Stomach (tissue), 9 donors: ENCODE measurements around the gene LRRC74A. TPM values are rescaled to one million over a fixed set of nuclear protein-coding genes. Genes with fewer than 3 reads are reported as not detected.

Experiments used
- DNase-seq, 2 donors: peaks; one replicate each; pipeline versions ENCODE4 v3.0.0 to v3.0.0-alpha.2; 2013 to 2019
- H3K27ac ChIP-seq, 5 donors: fragments of 200-600 bp in 4 of 5; sonication (generic) in 4 of 5; one replicate each; pipeline ENCODE4 v1.5.1; 2013 to 2019; ENCODE audit warnings: mild to moderate bottlenecking in 1 of 5, moderate library complexity in 1 of 5
- H3K27me3 ChIP-seq, 3 donors: fragments of 200-600 bp; sonication (generic); one replicate each; pipeline ENCODE4 v1.5.1; 2017 to 2019; ENCODE audit warnings: mixed run types in 1 of 3
- H3K36me3 ChIP-seq, 4 donors: fragments of 200-600 bp; sonication (generic); 1 replicate in 3 of 4; 2 replicates in 1 of 4; pipeline ENCODE4 v1.5.1; 2016 to 2019
- H3K4me1 ChIP-seq, 4 donors: fragments of 200-600 bp; sonication (generic); one replicate each; pipeline ENCODE4 v1.5.1; 2016 to 2019
- H3K4me3 ChIP-seq, 4 donors: fragments of 200-600 bp; sonication (generic) in 3 of 4; one replicate each; pipeline ENCODE4 v1.5.1; 2016 to 2019; ENCODE audit warnings: mild to moderate bottlenecking in 1 of 4
- H3K9me3 ChIP-seq, 4 donors: fragments of 200-600 bp; sonication (generic); one replicate each; pipeline ENCODE4 v1.5.1; 2016 to 2019
- EP300 ChIP-seq: sonication (generic); formaldehyde crosslinking; IDR thresholded peaks from one replicate; pipeline ENCODE4 v1.6.1; 2017; ENCODE audit warnings: antibody characterized with exemption
- POLR2A ChIP-seq, 4 donors: fragments of 450-650 bp; IDR thresholded peaks; one replicate each; pipeline ENCODE4 v1.6.1; 2016; ENCODE audit warnings: antibody characterized with exemption in 4 of 4, control low read depth in 2 of 4, mild to moderate bottlenecking in 1 of 4, moderate library complexity in 1 of 4
- POLR2AphosphoS5 ChIP-seq, 3 donors: sonication (generic); formaldehyde crosslinking; IDR thresholded peaks; one replicate each; pipeline ENCODE4 v1.6.1; 2016; ENCODE audit warnings: antibody characterized with exemption in 3 of 3
- WGBS, 5 donors: extraction: QIAGEN DNeasy Blood & Tissue Kit in 3 of 5; methylation state at CpG; one replicate each; pipeline versions ENCODE4 v1.1.5 to v1.1.7; 2013 to 2018; 5-methylcytosine and 5-hydroxymethylcytosine counted together
- intact Hi-C: fragments of 100-400 bp; cut with DNase I; formaldehyde crosslinking; loops from one replicate; pipeline ENCODE4 v1.15.1; 2023; ENCODE audit warnings: low total_unique reads
- polyA plus RNA-seq, 3 donors: library from polyadenylated mRNA; stranded (reverse); fragments of 200-250 nt; gene quantifications; one replicate each; pipeline ENCODE4 v1.2.3, GENCODE V29; 2013
- total RNA-seq, 5 donors: library from RNA; depleted of rRNA; stranded (reverse); fragments of >200 nt; gene quantifications; one replicate each; pipeline versions ENCODE4 v1.1.0 to v1.2.3, GENCODE V29; 2014 to 2016
- TF ChIP-seq, protein P1 (sequence below), 7 experiments: fragments of 450-650 bp in 4 of 7; fragments of 200-600 bp in 3 of 7; sonication (generic) in 3 of 7; IDR thresholded peaks; one replicate each; pipeline ENCODE4 v1.5.1; 2016 to 2019; ENCODE audit warnings: antibody characterized with exemption in 7 of 7, control low read depth in 2 of 7, mild to moderate bottlenecking in 1 of 7
- donor health status: healthy with polysubstance abuse.
- donor health status: Bipolar disorder and iron deficiency.
- donor health status: healthy.

Gene LRRC74A
- total and polyA plus RNA-seq, 8 donors = not detected

DNA sequence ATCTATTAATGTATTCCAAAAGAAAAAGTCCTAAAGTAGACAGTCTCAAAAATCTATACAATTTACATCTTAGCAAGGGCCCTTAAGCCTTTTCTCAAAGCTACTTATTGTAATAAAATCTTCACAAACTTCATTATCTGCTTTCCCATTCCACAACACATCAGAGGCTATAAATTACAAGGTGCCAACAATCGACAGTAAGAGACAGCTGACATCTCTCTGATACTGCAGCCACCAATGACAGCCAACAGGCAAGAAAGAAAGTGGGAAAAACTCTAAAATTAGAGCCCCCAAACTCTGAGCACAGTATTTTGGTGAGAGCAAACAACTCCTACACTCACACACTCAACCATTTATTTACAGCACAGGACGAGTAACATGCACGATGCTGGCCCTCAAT is 15.7 kb upstream of the LRRC74A start:
- Histone ChIP-seq H3K4me1 (peaks cover 11 to 34% (median 21%) of the 10 kb centered on the region in 4 donors), H3K36me3 (peaks cover 22 to 38% (median 37%) of the 10 kb centered on the region in 4 donors), H3K4me3 (peak overlapping the region in 2 of 4 donors; percentile 85 to 89), H3K27ac (peak overlapping the region in 3 of 5 donors; percentile 88 to 92 (median 91)), H3K27me3 (no peaks in the 10 kb centered on the region), H3K9me3 (no peaks in the 10 kb centered on the region)
- TF ChIP-seq, protein P1, sequence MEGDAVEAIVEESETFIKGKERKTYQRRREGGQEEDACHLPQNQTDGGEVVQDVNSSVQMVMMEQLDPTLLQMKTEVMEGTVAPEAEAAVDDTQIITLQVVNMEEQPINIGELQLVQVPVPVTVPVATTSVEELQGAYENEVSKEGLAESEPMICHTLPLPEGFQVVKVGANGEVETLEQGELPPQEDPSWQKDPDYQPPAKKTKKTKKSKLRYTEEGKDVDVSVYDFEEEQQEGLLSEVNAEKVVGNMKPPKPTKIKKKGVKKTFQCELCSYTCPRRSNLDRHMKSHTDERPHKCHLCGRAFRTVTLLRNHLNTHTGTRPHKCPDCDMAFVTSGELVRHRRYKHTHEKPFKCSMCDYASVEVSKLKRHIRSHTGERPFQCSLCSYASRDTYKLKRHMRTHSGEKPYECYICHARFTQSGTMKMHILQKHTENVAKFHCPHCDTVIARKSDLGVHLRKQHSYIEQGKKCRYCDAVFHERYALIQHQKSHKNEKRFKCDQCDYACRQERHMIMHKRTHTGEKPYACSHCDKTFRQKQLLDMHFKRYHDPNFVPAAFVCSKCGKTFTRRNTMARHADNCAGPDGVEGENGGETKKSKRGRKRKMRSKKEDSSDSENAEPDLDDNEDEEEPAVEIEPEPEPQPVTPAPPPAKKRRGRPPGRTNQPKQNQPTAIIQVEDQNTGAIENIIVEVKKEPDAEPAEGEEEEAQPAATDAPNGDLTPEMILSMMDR (IDR thresholded peaks at IDR 0.05) = no peak
- TF ChIP-seq POLR2A (IDR thresholded peaks at IDR 0.05) (no peak), EP300 (no peak), POLR2AphosphoS5 (IDR thresholded peaks at IDR 0.05) (no peak)
- DNase-seq = no peak
- intact Hi-C loops = no loop called here
- 20 to 34% (median 28%) methylated on average over 3 of the region's 3 CpGs for WGBS, 5 donors

DNA sequence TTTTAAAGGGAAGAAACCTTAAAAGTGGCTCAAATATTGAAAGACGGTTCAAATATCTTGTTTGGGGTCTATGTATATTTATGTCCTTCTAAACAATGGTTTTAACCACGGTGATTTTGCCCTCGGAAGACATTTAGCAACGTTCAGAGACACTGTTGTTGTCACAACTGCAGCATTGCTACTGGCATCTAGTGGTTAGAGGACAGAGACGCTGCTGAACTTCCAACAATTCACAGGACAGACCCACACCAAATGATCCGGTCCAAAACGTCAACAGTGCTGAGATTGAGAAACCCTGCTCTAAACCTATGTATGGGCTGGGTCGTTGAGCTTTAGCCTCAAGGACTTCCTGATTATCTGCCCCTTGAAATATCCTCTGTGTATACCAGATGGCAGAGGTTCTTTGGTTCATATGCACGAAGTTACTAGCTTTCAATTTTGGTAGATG is 15.2 kb upstream of the LRRC74A start:
- Histone ChIP-seq H3K4me1 (peaks cover 11 to 30% (median 21%) of the 10 kb centered on the region in 4 donors), H3K4me3 (peak overlapping the region; percentile 78 to 90 (median 87)), H3K9me3 (no peaks in the 10 kb centered on the region), H3K27me3 (no peaks in the 10 kb centered on the region), H3K36me3 (peaks cover 22 to 34% (median 33%) of the 10 kb centered on the region in 4 donors), H3K27ac (peak overlapping the region; percentile 28 to 92 (median 91))
- DNase-seq = peak in 1 of 2 donors; percentile 60
- WGBS, 5 donors = 2 to 3% (median 2%) methylated on average over 9 of the region's 9 CpGs
- TF ChIP-seq, protein P1 (IDR thresholded peaks at IDR 0.05) = no peak
- TF ChIP-seq POLR2A (IDR thresholded peaks at IDR 0.05) (no peak), POLR2AphosphoS5 (IDR thresholded peaks at IDR 0.05) (no peak), EP300 (no peak)
- intact Hi-C loops = no loop called here

DNA sequence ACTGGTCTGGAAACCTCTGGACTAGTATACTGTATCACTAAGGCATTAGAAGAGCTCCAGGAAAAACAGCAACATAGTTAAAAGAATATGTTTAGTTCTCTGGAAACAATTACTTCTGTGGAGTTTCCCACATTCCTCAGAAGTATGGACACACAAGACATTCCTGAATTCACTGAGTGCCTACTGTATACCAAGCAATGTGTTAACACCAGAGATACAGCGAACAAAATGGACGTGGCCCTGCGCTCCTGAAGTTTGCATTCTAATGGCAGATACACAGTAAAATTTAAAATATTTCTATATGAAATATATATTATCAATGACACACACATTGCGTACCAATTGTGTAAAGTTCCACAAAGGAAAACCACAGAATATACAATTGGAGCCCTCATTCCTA is 14.6 kb upstream of the LRRC74A start:
- Histone ChIP-seq H3K4me3 (peak overlapping the region; percentile 78 to 90 (median 87)), H3K4me1 (peaks cover 11 to 28% (median 19%) of the 10 kb centered on the region in 4 donors), H3K27me3 (no peaks in the 10 kb centered on the region), H3K9me3 (no peaks in the 10 kb centered on the region), H3K36me3 (peaks cover 20 to 29% (median 27%) of the 10 kb centered on the region in 4 donors), H3K27ac (peak overlapping the region in 4 of 5 donors; percentile 88 to 92 (median 91))
- DNase-seq = no peak
- WGBS, 5 donors = 24 to 50% (median 40%) methylated on average over 4 of the region's 4 CpGs
- TF ChIP-seq POLR2AphosphoS5 (IDR thresholded peaks at IDR 0.05) = no peak
- TF ChIP-seq EP300 = no peak
- no peak for TF ChIP-seq POLR2A (IDR thresholded peaks at IDR 0.05)
- intact Hi-C loops = no loop called here

DNA sequence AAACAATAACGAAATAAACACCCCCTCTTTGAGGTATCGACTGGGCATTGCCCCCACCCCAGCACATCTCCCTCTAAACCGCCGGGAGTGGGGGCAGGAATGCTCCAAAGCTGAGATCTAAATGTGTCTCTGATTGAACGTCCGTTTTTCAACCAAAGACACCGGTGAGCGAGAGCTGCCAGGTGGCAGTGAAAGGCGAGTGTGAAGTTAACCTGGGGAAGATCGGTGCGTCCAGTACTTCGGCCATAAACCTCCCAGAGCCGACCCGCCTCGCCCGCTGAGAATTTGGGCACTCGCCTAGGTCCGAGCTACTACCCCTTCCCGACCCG is 14.2 kb upstream of the LRRC74A start:
- peaks cover 15 to 24% (median 22%) of the 10 kb centered on the region in 4 donors for H3K36me3 ChIP-seq
- peak overlapping the region; percentile 88 to 95 (median 91) for H3K27ac ChIP-seq
- intact Hi-C loops = no loop called here
- no peaks in the 10 kb centered on the region for H3K9me3 ChIP-seq
- no peaks in the 10 kb centered on the region for H3K27me3 ChIP-seq
- 0 to 1% (median 1%) methylated on average over 18 to 20 of the region's 20 CpGs for WGBS, 5 donors
- peaks cover 11 to 28% (median 19%) of the 10 kb centered on the region in 4 donors for H3K4me1 ChIP-seq
- H3K4me3 ChIP-seq = peak overlapping the region; percentile 78 to 90 (median 87)
- TF ChIP-seq, protein P1 (IDR thresholded peaks at IDR 0.05) = no peak
- TF ChIP-seq POLR2AphosphoS5 (IDR thresholded peaks at IDR 0.05) (no peak), POLR2A (IDR thresholded peaks at IDR 0.05) (no peak), EP300 (no peak)
- no peak for DNase-seq
